Smooth muscle cell (in vitro differentiated cells): Measurements from ENCODE around the gene RPS4Y1. TPM values are rescaled to one million over a fixed set of nuclear protein-coding genes. Genes with fewer than 3 reads are reported as not detected.

ENCODE experiments used
- DNase-seq: peaks from one replicate; lab custom pipeline; 2025; ENCODE audit not compliant: unreplicated experiment; lab: John Stamatoyannopoulos, UW
- H2AFZ ChIP-seq: fragments of 200-600 bp; sonication (generic); 2 replicates; pipeline ENCODE4 v1.6.0; 2016; ENCODE audit warnings: antibody characterized with exemption, low read depth, mild to moderate bottlenecking
- H3F3A ChIP-seq: fragments of 200-600 bp; sonication (generic); 2 replicates; pipeline ENCODE4 v1.6.0; 2017; ENCODE audit warnings: antibody characterized with exemption, low read depth
- H3K27ac ChIP-seq: fragments of 200-600 bp; sonication (generic); 2 replicates; pipeline ENCODE4 v1.5.1; 2016; ENCODE audit warnings: low read depth, mild to moderate bottlenecking
- H3K27me3 ChIP-seq: fragments of 200-600 bp; sonication (generic); 2 replicates; pipeline ENCODE4 v1.6.1; 2016; ENCODE audit warnings: low read depth, mild to moderate bottlenecking
- H3K36me3 ChIP-seq: fragments of 200-600 bp; sonication (generic); 2 replicates; pipeline ENCODE4 v1.5.1; 2016; ENCODE audit warnings: low read depth
- H3K4me1 ChIP-seq: fragments of 200-600 bp; sonication (generic); 2 replicates; pipeline ENCODE4 v1.5.1; 2016; ENCODE audit warnings: low read depth
- H3K4me2 ChIP-seq: fragments of 200-600 bp; sonication (generic); 2 replicates; pipeline ENCODE4 v1.6.0; 2016; ENCODE audit warnings: mild to moderate bottlenecking
- H3K4me3 ChIP-seq: fragments of 200-600 bp; sonication (generic); 2 replicates; pipeline ENCODE4 v1.5.1; 2016; ENCODE audit warnings: mild to moderate bottlenecking
- H3K79me2 ChIP-seq: fragments of 200-600 bp; sonication (generic); 2 replicates; pipeline ENCODE4 v1.6.0; 2016; ENCODE audit warnings: low read depth, mild to moderate bottlenecking
- H3K9ac ChIP-seq: fragments of 200-600 bp; sonication (generic); 2 replicates; pipeline ENCODE4 v1.6.0; 2016; ENCODE audit warnings: low read depth
- H3K9me3 ChIP-seq: fragments of 200-600 bp; sonication (generic); replicated peaks from 2 replicates; pipeline ENCODE4 v1.5.1; 2016; ENCODE audit warnings: low read depth
- H4K20me1 ChIP-seq: fragments of 200-600 bp; sonication (generic); 2 replicates; pipeline ENCODE4 v1.6.0; 2016; ENCODE audit warnings: low read depth
- CTCF ChIP-seq: fragments of 200-600 bp; sonication (generic); IDR thresholded peaks from 2 replicates; pipeline ENCODE4 v1.5.1; 2017; ENCODE audit warnings: borderline replicate concordance, mild to moderate bottlenecking, antibody characterized with exemption; ENCODE audit not compliant: insufficient read depth, poor library complexity, severe bottlenecking
- polyA plus RNA-seq: library from polyadenylated mRNA; unstranded; fragments of >200 nt; fragmentation: Nextera tagmentation; extraction: Ambion mirVana; gene quantifications from 2 replicates; pipeline ENCODE4 v1.2.1, GENCODE V29; 2016
- small RNA-seq: library from RNA; depleted of rRNA; stranded (forward); fragments of <200 nt; gene quantifications from one replicate; pipeline ENCODE3, GENCODE V24; 2014
- total RNA-seq: library from RNA; depleted of rRNA; stranded (reverse); fragments of >200 nt; gene quantifications from 2 replicates; pipeline ENCODE4 v1.2.3, GENCODE V29; 2014

The RPS4Y1 gene
- total and polyA plus RNA-seq, 2 experiments from 2014 or later: not detected

- no peaks in the 10 kb centered on the region for H4K20me1 ChIP-seq
- H3F3A ChIP-seq: no peaks in the 10 kb centered on the region
- H3K9me3 ChIP-seq: no peaks in the 10 kb centered on the region
- H3K9ac ChIP-seq: no peak overlapping the region
- TF ChIP-seq CTCF: no peak
- DNase-seq: no peak
- no peaks in the 10 kb centered on the region for H3K79me2 ChIP-seq
- no peaks in the 10 kb centered on the region for H3K36me3 ChIP-seq
- no peaks in the 10 kb centered on the region for H3K4me1 ChIP-seq
- H3K27ac ChIP-seq: no peak overlapping the region
- no peak overlapping the region for H3K4me2 ChIP-seq
- no peak overlapping the region for H3K4me3 ChIP-seq
- no peaks in the 10 kb centered on the region for H3K27me3 ChIP-seq
- H2AFZ ChIP-seq: no peak overlapping the region
Measured at GRCh38 chrY:2913066-2913815, 71.8 kb downstream of the RPS4Y1 start.

Small RNA genes lying within 50 kb of the gene (small RNA-seq; reads per million reads assigned to genes)
- not detected for gene TOMM22P2

Other genes starting within 250 kb of the RPS4Y1 start
- not detected in 2 replicates for gene SRY, start 53.9 kb upstream of the RPS4Y1 start, total RNA-seq
- gene SRY, start 53.9 kb upstream of the RPS4Y1 start, polyA plus RNA-seq: not detected in 2 replicates
- gene ZFY, start 93.8 kb downstream of the RPS4Y1 start, total RNA-seq: not detected in 2 replicates
- not detected in 2 replicates for gene ZFY, start 93.8 kb downstream of the RPS4Y1 start, polyA plus RNA-seq